K562 (cell line): ENCODE data around the gene SLC39A3. TPM values are rescaled to one million over a fixed set of nuclear protein-coding genes. Genes with fewer than 3 reads are reported as not detected.
A peak's percentile ranks its signal among the peaks of the same experiment; 100 is the strongest.

Experiments used
- CAMTA2 ChIP-seq: fragments of 250-450 bp; sonication (Bioruptor Pico); conservative IDR thresholded peaks from 2 replicates; pipeline ENCODE4 v1.5.1; 2022
- GTF3C2 ChIP-seq: IDR thresholded peaks from 3 replicates; pipeline ENCODE4 v1.6.1; 2011; ENCODE audit warnings: borderline replicate concordance, mild to moderate bottlenecking, moderate library complexity; ENCODE audit not compliant: insufficient read length; ENCODE audit errors: extremely low read depth
- MBD2 ChIP-seq: sonication (generic); IDR thresholded peaks from 2 replicates; pipeline ENCODE4 v1.6.1; 2016; ENCODE audit warnings: low read depth, borderline replicate concordance
- NR1H2 ChIP-seq: sonication (generic); formaldehyde crosslinking; IDR thresholded peaks from 2 replicates; pipeline ENCODE4 v1.4.0; 2020; ENCODE audit warnings: mild to moderate bottlenecking, missing genetic modification reagents
- NR2C2 ChIP-seq, 2 experiments: fragments of 200-800 bp in 1 of 2; sonication (Bioruptor generic) in 1 of 2; sonication (generic) in 1 of 2; formaldehyde crosslinking in 1 of 2; IDR thresholded peaks; 2 replicates each; pipeline versions ENCODE4 v1.6.1 to v1.8.0; 2016 to 2022; ENCODE audit warnings: mild to moderate bottlenecking in 1 of 2, missing compliant biosample characterization in 1 of 2, missing genetic modification characterization in 1 of 2, missing genetic modification reagents in 1 of 2
- POLR2AphosphoS2 ChIP-seq: IDR thresholded peaks from 2 replicates; pipeline ENCODE4 v1.6.1; 2012; ENCODE audit warnings: low read length, improper control_type of control experiment
- SMAD4 ChIP-seq: fragments of 250-450 bp; sonication (Bioruptor Pico); conservative IDR thresholded peaks from 2 replicates; pipeline ENCODE4 v1.8.0; 2021; ENCODE audit warnings: inconsistent platforms, mild to moderate bottlenecking, moderate library complexity
- ZBTB26 ChIP-seq: fragments of 450-650 bp; formaldehyde crosslinking; IDR thresholded peaks from 2 replicates; pipeline ENCODE4 v1.4.0; 2022; ENCODE audit warnings: missing genetic modification characterization
- ZBTB49 ChIP-seq: sonication (generic); formaldehyde crosslinking; IDR thresholded peaks from 2 replicates; pipeline ENCODE4 v1.8.0; 2022; ENCODE audit warnings: missing genetic modification reagents, mild to moderate bottlenecking, borderline replicate concordance
- polyA plus RNA-seq, 8 experiments: library from polyadenylated mRNA; depleted of rRNA in 4 of 8; stranded (reverse) in 5 of 8; unstranded in 3 of 8; fragments of >200 nt; fragmentation: Nextera tagmentation in 2 of 8; fragmentation: Illumina TruSeq in 1 of 8; extraction: Ambion mirVana in 2 of 8; extraction: Trizol in 1 of 8; gene quantifications; 2 replicates each; pipeline versions ENCODE4 v1.2.1 to v1.2.3, GENCODE V29; 2011 to 2014; ENCODE audit warnings: inconsistent platforms in 1 of 8, missing spikeins in 1 of 8
- total RNA-seq, 7 experiments: library from RNA; depleted of rRNA in 6 of 7; stranded (reverse); fragments of >200 nt in 6 of 7; fragmentation: Illumina TruSeq in 2 of 7; extraction: Trizol in 2 of 7; gene quantifications; 2 replicates each; pipeline versions ENCODE4 v1.2.1 to v1.2.3, GENCODE V29; 2011 to 2021; ENCODE audit warnings: low replicate concordance in 1 of 7
- TF ChIP-seq, protein P1 (sequence below): fragments of 450-650 bp; IDR thresholded peaks from 2 replicates; pipeline ENCODE4 v1.7.0; 2016; ENCODE audit warnings: borderline replicate concordance
- TF ChIP-seq, protein P2 (sequence below): fragments of 450-650 bp; IDR thresholded peaks from 2 replicates; pipeline ENCODE4 v1.6.1; 2016; ENCODE audit warnings: borderline replicate concordance
- TF ChIP-seq, protein P3 (sequence below), 2 experiments: fragments of 450-650 bp; IDR thresholded peaks; 2 replicates each; pipeline ENCODE4 v1.6.1; 2016

Gene SLC39A3
- total and polyA plus RNA-seq, 9 of the 15 experiments (the other 6 are each of a cell fraction or from before 2014, with no cell fraction given) = 2.3 to 215 (median 127) TPM

DNA sequence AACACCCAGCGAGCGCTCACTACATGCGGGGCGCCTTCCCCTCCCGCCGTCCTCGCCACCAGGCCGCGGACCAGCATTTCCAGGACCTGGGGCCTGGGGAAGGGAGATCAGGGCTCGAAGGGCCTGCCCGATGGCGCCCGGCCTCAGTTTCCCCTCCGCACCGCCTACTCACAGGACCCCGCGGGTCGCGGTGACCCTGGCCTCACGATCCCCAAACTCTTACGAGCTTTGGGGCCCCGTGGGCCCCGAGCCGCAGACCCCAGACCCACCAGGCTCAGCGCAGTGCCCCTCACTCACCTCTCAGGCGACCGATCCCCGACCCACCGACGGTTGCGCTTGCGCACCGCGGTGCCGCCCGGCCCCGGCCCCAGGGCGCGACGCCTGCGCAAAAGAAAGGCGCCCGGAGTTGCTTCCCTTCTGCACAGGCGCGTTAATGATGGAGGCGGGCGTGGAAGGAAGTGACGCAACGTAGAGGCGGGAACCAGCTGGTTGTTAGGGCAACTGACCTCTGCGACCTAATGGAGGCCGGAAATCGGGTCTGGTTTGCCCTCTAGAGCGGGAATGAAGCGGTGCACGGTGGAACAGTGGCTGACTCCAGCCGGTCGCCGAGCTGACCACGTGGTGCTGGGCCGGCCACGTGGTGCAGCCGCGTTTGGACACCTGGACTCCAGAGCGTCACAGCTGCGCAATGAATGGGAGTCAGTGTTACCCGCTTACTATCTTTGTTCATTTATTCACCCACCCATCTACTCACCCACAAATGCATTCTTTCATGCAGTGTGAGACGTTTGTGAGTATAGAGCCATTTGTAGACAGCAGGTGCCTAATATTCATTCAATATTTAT lies 43.3 kb upstream of the SLC39A3 start, which contains the start of gene SGTA (continued):
- TF ChIP-seq NR2C2 (CRISPR knock-in tag; IDR thresholded peaks at IDR 0.05) = peak; percentile 96
- peak; percentile 99 for TF ChIP-seq NR2C2 (tag; IDR thresholded peaks at IDR 0.05)
- no peak for TF ChIP-seq ZBTB26 (CRISPR knock-in tag)
- TF ChIP-seq MBD2 = peak; percentile 76
- TF ChIP-seq, protein P1, sequence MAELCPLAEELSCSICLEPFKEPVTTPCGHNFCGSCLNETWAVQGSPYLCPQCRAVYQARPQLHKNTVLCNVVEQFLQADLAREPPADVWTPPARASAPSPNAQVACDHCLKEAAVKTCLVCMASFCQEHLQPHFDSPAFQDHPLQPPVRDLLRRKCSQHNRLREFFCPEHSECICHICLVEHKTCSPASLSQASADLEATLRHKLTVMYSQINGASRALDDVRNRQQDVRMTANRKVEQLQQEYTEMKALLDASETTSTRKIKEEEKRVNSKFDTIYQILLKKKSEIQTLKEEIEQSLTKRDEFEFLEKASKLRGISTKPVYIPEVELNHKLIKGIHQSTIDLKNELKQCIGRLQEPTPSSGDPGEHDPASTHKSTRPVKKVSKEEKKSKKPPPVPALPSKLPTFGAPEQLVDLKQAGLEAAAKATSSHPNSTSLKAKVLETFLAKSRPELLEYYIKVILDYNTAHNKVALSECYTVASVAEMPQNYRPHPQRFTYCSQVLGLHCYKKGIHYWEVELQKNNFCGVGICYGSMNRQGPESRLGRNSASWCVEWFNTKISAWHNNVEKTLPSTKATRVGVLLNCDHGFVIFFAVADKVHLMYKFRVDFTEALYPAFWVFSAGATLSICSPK = no peak
- TF ChIP-seq POLR2AphosphoS2 = no peak; the same call in 1 of the 2 replicates
- TF ChIP-seq, protein P2, sequence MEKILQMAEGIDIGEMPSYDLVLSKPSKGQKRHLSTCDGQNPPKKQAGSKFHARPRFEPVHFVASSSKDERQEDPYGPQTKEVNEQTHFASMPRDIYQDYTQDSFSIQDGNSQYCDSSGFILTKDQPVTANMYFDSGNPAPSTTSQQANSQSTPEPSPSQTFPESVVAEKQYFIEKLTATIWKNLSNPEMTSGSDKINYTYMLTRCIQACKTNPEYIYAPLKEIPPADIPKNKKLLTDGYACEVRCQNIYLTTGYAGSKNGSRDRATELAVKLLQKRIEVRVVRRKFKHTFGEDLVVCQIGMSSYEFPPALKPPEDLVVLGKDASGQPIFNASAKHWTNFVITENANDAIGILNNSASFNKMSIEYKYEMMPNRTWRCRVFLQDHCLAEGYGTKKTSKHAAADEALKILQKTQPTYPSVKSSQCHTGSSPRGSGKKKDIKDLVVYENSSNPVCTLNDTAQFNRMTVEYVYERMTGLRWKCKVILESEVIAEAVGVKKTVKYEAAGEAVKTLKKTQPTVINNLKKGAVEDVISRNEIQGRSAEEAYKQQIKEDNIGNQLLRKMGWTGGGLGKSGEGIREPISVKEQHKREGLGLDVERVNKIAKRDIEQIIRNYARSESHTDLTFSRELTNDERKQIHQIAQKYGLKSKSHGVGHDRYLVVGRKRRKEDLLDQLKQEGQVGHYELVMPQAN = peak; percentile 92; the same call in 1 of the 2 replicates
- TF ChIP-seq GTF3C2 = no peak
- TF ChIP-seq CAMTA2 = no peak
- TF ChIP-seq, protein P3, sequence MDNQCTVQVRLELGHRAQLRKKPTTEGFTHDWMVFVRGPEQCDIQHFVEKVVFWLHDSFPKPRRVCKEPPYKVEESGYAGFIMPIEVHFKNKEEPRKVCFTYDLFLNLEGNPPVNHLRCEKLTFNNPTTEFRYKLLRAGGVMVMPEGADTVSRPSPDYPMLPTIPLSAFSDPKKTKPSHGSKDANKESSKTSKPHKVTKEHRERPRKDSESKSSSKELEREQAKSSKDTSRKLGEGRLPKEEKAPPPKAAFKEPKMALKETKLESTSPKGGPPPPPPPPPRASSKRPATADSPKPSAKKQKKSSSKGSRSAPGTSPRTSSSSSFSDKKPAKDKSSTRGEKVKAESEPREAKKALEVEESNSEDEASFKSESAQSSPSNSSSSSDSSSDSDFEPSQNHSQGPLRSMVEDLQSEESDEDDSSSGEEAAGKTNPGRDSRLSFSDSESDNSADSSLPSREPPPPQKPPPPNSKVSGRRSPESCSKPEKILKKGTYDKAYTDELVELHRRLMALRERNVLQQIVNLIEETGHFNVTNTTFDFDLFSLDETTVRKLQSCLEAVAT (IDR thresholded peaks at IDR 0.05) = no peak
- peak; percentile 77 for TF ChIP-seq SMAD4
- TF ChIP-seq ZBTB49 = peak; percentile 86; the same call in 1 of the 2 replicates
- TF ChIP-seq NR1H2 (CRISPR knock-in tag) = peak; percentile 25; the same call in 1 of the 2 replicates
